ENCODE measurements around the gene ENAH.

Gene ENAH

GRCh38 chr1:225462429-225462713 lies 190.6 kb downstream of the ENAH start:
- H3K9me3 Mint-ChIP-seq (ENCODE audit: low read depth) = no peaks in the 10 kb centered on the region
- no peaks in the 10 kb centered on the region for H3K36me3 Mint-ChIP-seq
- H3K4me1 Mint-ChIP-seq (ENCODE audit: low read depth) = peaks cover 47% of the 10 kb centered on the region
- H3K4me3 Mint-ChIP-seq = no peak overlapping the region
- H3K27me3 Mint-ChIP-seq = no peaks in the 10 kb centered on the region
- H3K27ac Mint-ChIP-seq = no peak overlapping the region

- Mint-ChIP-seq H3K27ac (peak overlapping the region; percentile 16), H3K9me3 (ENCODE audit: low read depth) (no peaks in the 10 kb centered on the region), H3K4me1 (ENCODE audit: low read depth) (peaks cover 42% of the 10 kb centered on the region), H3K4me3 (no peak overlapping the region), H3K27me3 (no peaks in the 10 kb centered on the region), H3K36me3 (no peaks in the 10 kb centered on the region)
Measured at GRCh38 chr1:225461533-225462428, 191.1 kb downstream of the ENAH start.

- Mint-ChIP-seq H3K27ac (peak overlapping the region; percentile 76), H3K4me1 (ENCODE audit: low read depth) (peaks cover 35% of the 10 kb centered on the region), H3K36me3 (no peaks in the 10 kb centered on the region), H3K4me3 (no peak overlapping the region), H3K9me3 (ENCODE audit: low read depth) (no peaks in the 10 kb centered on the region), H3K27me3 (no peaks in the 10 kb centered on the region)
Measured at GRCh38 chr1:225460737-225461532, 192.0 kb downstream of the ENAH start.

- H3K36me3 Mint-ChIP-seq = no peaks in the 10 kb centered on the region
- H3K4me3 Mint-ChIP-seq = no peak overlapping the region
- H3K4me1 Mint-ChIP-seq (ENCODE audit: low read depth) = peaks cover 36% of the 10 kb centered on the region
- no peaks in the 10 kb centered on the region for H3K9me3 Mint-ChIP-seq (ENCODE audit: low read depth)
- H3K27ac Mint-ChIP-seq = peak overlapping the region; percentile 76
- H3K27me3 Mint-ChIP-seq = no peaks in the 10 kb centered on the region
Measured at GRCh38 chr1:225460021-225460736, 192.7 kb downstream of the ENAH start.

GRCh38 chr1:225458222-225458631 lies 194.7 kb downstream of the ENAH start:
- H3K36me3 Mint-ChIP-seq = no peaks in the 10 kb centered on the region

GRCh38 chr1:225454733-225455132 lies 198.2 kb downstream of the ENAH start:
- Mint-ChIP-seq H3K36me3 (no peaks in the 10 kb centered on the region), H3K9me3 (ENCODE audit: low read depth) (no peaks in the 10 kb centered on the region), H3K27ac (peak overlapping the region; percentile 89), H3K4me1 (ENCODE audit: low read depth) (peaks cover 42% of the 10 kb centered on the region), H3K27me3 (no peaks in the 10 kb centered on the region), H3K4me3 (peak overlapping the region; percentile 75)

More at GRCh38 chr1:225458222-225458631, 194.7 kb downstream of the ENAH start:
- no peak overlapping the region for H3K4me3 Mint-ChIP-seq
- no peaks in the 10 kb centered on the region for H3K27me3 Mint-ChIP-seq
- H3K27ac Mint-ChIP-seq = no peak overlapping the region
- no peaks in the 10 kb centered on the region for H3K9me3 Mint-ChIP-seq (ENCODE audit: low read depth)
- H3K4me1 Mint-ChIP-seq (ENCODE audit: low read depth) = peaks cover 54% of the 10 kb centered on the region

- Mint-ChIP-seq H3K9me3 (ENCODE audit: low read depth) (no peaks in the 10 kb centered on the region), H3K4me3 (peak overlapping the region; percentile 75), H3K27me3 (no peaks in the 10 kb centered on the region), H3K36me3 (no peaks in the 10 kb centered on the region), H3K4me1 (ENCODE audit: low read depth) (peaks cover 38% of the 10 kb centered on the region), H3K27ac (peak overlapping the region; percentile 89)
Measured at GRCh38 chr1:225453797-225454648, 198.9 kb downstream of the ENAH start.

- Mint-ChIP-seq H3K36me3 (no peaks in the 10 kb centered on the region), H3K27ac (no peak overlapping the region), H3K9me3 (ENCODE audit: low read depth) (no peaks in the 10 kb centered on the region), H3K4me3 (no peak overlapping the region), H3K4me1 (ENCODE audit: low read depth) (peaks cover 42% of the 10 kb centered on the region), H3K27me3 (no peaks in the 10 kb centered on the region)
Measured at GRCh38 chr1:225451840-225452515, 200.9 kb downstream of the ENAH start.

GRCh38 chr1:225451340-225451739 lies 201.6 kb downstream of the ENAH start:
- H3K27me3 Mint-ChIP-seq = no peaks in the 10 kb centered on the region
- H3K4me1 Mint-ChIP-seq (ENCODE audit: low read depth) = peaks cover 43% of the 10 kb centered on the region
- no peaks in the 10 kb centered on the region for H3K9me3 Mint-ChIP-seq (ENCODE audit: low read depth)
- H3K36me3 Mint-ChIP-seq = no peaks in the 10 kb centered on the region
- H3K27ac Mint-ChIP-seq = no peak overlapping the region
- no peak overlapping the region for H3K4me3 Mint-ChIP-seq

- H3K36me3 Mint-ChIP-seq = no peaks in the 10 kb centered on the region
- H3K27ac Mint-ChIP-seq = no peak overlapping the region
- no peaks in the 10 kb centered on the region for H3K9me3 Mint-ChIP-seq (ENCODE audit: low read depth)
- no peak overlapping the region for H3K4me3 Mint-ChIP-seq
- H3K27me3 Mint-ChIP-seq = no peaks in the 10 kb centered on the region
- peaks cover 50% of the 10 kb centered on the region for H3K4me1 Mint-ChIP-seq (ENCODE audit: low read depth)
Measured at GRCh38 chr1:225450491-225451191, 202.3 kb downstream of the ENAH start.

- H3K27ac Mint-ChIP-seq = no peak overlapping the region
- H3K4me3 Mint-ChIP-seq = peak overlapping the region; percentile 17
- peaks cover 52% of the 10 kb centered on the region for H3K4me1 Mint-ChIP-seq (ENCODE audit: low read depth)
- no peaks in the 10 kb centered on the region for H3K9me3 Mint-ChIP-seq (ENCODE audit: low read depth)
- H3K27me3 Mint-ChIP-seq = no peaks in the 10 kb centered on the region
- no peaks in the 10 kb centered on the region for H3K36me3 Mint-ChIP-seq
Measured at GRCh38 chr1:225449774-225450173, 203.1 kb downstream of the ENAH start.

GRCh38 chr1:225449261-225449660 lies 203.7 kb downstream of the ENAH start:
- no peak overlapping the region for H3K4me3 Mint-ChIP-seq
- peak overlapping the region; percentile 34 for H3K27ac Mint-ChIP-seq
- peaks cover 52% of the 10 kb centered on the region for H3K4me1 Mint-ChIP-seq (ENCODE audit: low read depth)
- H3K36me3 Mint-ChIP-seq = no peaks in the 10 kb centered on the region
- no peaks in the 10 kb centered on the region for H3K27me3 Mint-ChIP-seq
- no peaks in the 10 kb centered on the region for H3K9me3 Mint-ChIP-seq (ENCODE audit: low read depth)

- Mint-ChIP-seq H3K4me3 (no peak overlapping the region), H3K36me3 (no peaks in the 10 kb centered on the region), H3K9me3 (ENCODE audit: low read depth) (no peaks in the 10 kb centered on the region), H3K27me3 (no peaks in the 10 kb centered on the region), H3K27ac (no peak overlapping the region), H3K4me1 (ENCODE audit: low read depth) (peaks cover 48% of the 10 kb centered on the region)
Measured at GRCh38 chr1:225448146-225448805, 204.6 kb downstream of the ENAH start.

Measured in activated naive CD8-positive, alpha-beta T cell (primary cell).